Endothelial cell of umbilical vein (primary cell): Measurements from ENCODE around the gene FMN2. TPM values are rescaled to one million over a fixed set of nuclear protein-coding genes. Genes with fewer than 3 reads are reported as not detected.

Source experiments
- BruUV-seq: library from RNA; stranded (reverse); fragments of 400-500 nt; replicated peaks from 2 replicates; lab custom pipeline; 2021; lab: Mats Ljungman, UMichigan
- CTCF ChIA-PET: fragments of 300-600, 350-600 bp; sonication (Branson Sonifier 250); formaldehyde crosslinking; loops from one replicate; lab custom pipeline; 2021; ENCODE audit warnings: antibody characterized with exemption, inconsistent platforms; lab: Charles Lee
- POLR2A ChIA-PET: fragments of 300-600, 350-600 bp; sonication (Branson Sonifier 250); formaldehyde crosslinking; loops from one replicate; lab custom pipeline; 2021; ENCODE audit warnings: antibody characterized with exemption, inconsistent platforms; lab: Charles Lee
- DNase-seq: peaks from one replicate; pipeline ENCODE4 v3.0.0-alpha.2; 2011; ENCODE audit warnings: low read depth, low spot score
- FAIRE-seq: peaks from 2 replicates; lab custom pipeline; 2011; peaks lifted over from hg19 to GRCh38; lab: Jason Lieb, UNC
- H2AFZ ChIP-seq: 2 replicates; pipeline ENCODE4 v1.6.0; 2012; ENCODE audit warnings: low read depth, low read length, control low read depth, inconsistent platforms
- H3K27ac ChIP-seq: 2 replicates; pipeline ENCODE4 v1.5.1; 2011; ENCODE audit warnings: low read depth, mild to moderate bottlenecking, control low read depth, low read length, moderate library complexity; ENCODE audit not compliant: insufficient read depth
- H3K27me3 ChIP-seq, 2 experiments: 2 replicates each; pipeline versions ENCODE4 v1.6.0 to v1.6.1; 2011; ENCODE audit warnings: low read length in 2 of 2, mixed read lengths in 1 of 2; ENCODE audit not compliant: control insufficient read depth in 2 of 2, insufficient read depth in 2 of 2
- H3K36me3 ChIP-seq, 2 experiments: 2 replicates in 1 of 2; 3 replicates in 1 of 2; pipeline ENCODE4 v1.5.1; 2011; ENCODE audit warnings: low read length in 2 of 2, mild to moderate bottlenecking in 1 of 2, moderate library complexity in 1 of 2; ENCODE audit not compliant: control insufficient read depth in 2 of 2, insufficient read depth in 2 of 2; ENCODE audit errors: extremely low read depth in 1 of 2
- H3K4me1 ChIP-seq: 3 replicates; pipeline ENCODE4 v1.5.1; 2011; ENCODE audit warnings: mild to moderate bottlenecking, low read length; ENCODE audit not compliant: control insufficient read depth, insufficient read depth; ENCODE audit errors: extremely low read depth
- H3K4me2 ChIP-seq: 2 replicates; pipeline ENCODE4 v1.6.1; 2011; ENCODE audit warnings: low read length, control low read depth, mixed read lengths; ENCODE audit not compliant: insufficient read depth
- H3K4me3 ChIP-seq, 3 experiments: fragments of 200-600 bp in 1 of 3; sonication (generic), shearing (Covaris generic) in 1 of 3; replicated peaks in 1 of 3; 2 replicates each; pipeline ENCODE4 v1.5.1; 2011 to 2016; ENCODE audit warnings: control low read depth in 3 of 3, low read length in 3 of 3, mild to moderate bottlenecking in 2 of 3, inconsistent platforms in 1 of 3, low read depth in 1 of 3, moderate library complexity in 1 of 3; ENCODE audit not compliant: insufficient read depth in 1 of 3
- H3K79me2 ChIP-seq: 2 replicates; pipeline ENCODE4 v1.6.0; 2012; ENCODE audit warnings: low read length, inconsistent platforms; ENCODE audit not compliant: control insufficient read depth, insufficient read depth
- H3K9ac ChIP-seq: replicated peaks from 2 replicates; pipeline ENCODE3; 2011; ENCODE audit warnings: low read length, control low read depth; ENCODE audit not compliant: insufficient read depth; ENCODE audit errors: extremely low read depth
- H3K9me1 ChIP-seq: replicated peaks from 3 replicates; pipeline ENCODE4 v1.6.0; 2011; ENCODE audit warnings: mild to moderate bottlenecking, low read length; ENCODE audit not compliant: control insufficient read depth, insufficient read depth; ENCODE audit errors: extremely low read depth
- H3K9me3 ChIP-seq: replicated peaks from 2 replicates; pipeline ENCODE4 v1.5.1; 2012; ENCODE audit warnings: low read length, inconsistent platforms; ENCODE audit not compliant: control insufficient read depth, insufficient read depth
- H4K20me1 ChIP-seq: replicated peaks from 2 replicates; pipeline ENCODE3; 2011; ENCODE audit warnings: mild to moderate bottlenecking, low read length; ENCODE audit not compliant: control insufficient read depth, insufficient read depth; ENCODE audit errors: extremely low read depth
- EZH2 ChIP-seq: IDR thresholded peaks from 2 replicates; pipeline ENCODE4 v1.6.1; 2012; ENCODE audit warnings: borderline replicate concordance, low read depth, mild to moderate bottlenecking, moderate library complexity, low read length, inconsistent platforms; ENCODE audit not compliant: severe bottlenecking
- FOS ChIP-seq: IDR thresholded peaks from 2 replicates; pipeline ENCODE4 v1.6.1; 2011; ENCODE audit warnings: mild to moderate bottlenecking, low read length, moderate library complexity, borderline replicate concordance; ENCODE audit not compliant: insufficient read depth
- GATA2 ChIP-seq: IDR thresholded peaks from 2 replicates; pipeline ENCODE4 v1.7.0; 2011; ENCODE audit warnings: low read depth, mild to moderate bottlenecking, moderate library complexity, mixed read lengths, low read length; ENCODE audit not compliant: insufficient read length, insufficient read depth
- JUN ChIP-seq: IDR thresholded peaks from 2 replicates; pipeline ENCODE4 v1.6.1; 2011; ENCODE audit warnings: borderline replicate concordance, low read depth; ENCODE audit not compliant: insufficient read length, insufficient read depth
- MAX ChIP-seq: IDR thresholded peaks from 2 replicates; pipeline ENCODE4 v1.6.1; 2011; ENCODE audit not compliant: insufficient read depth, insufficient read length
- MYC ChIP-seq: IDR thresholded peaks from one replicate; pipeline ENCODE4 v1.6.1; 2011; ENCODE audit warnings: mild to moderate bottlenecking, low read depth, low read length
- POLR2A ChIP-seq: IDR thresholded peaks from 2 replicates; pipeline ENCODE4 v1.6.1; 2012; ENCODE audit warnings: low read depth, mild to moderate bottlenecking, control low read depth, low read length
- POLR2AphosphoS5 ChIP-seq: IDR thresholded peaks from 2 replicates; pipeline ENCODE4 v1.6.1; 2012; ENCODE audit warnings: low read depth, mild to moderate bottlenecking, control low read depth, low read length, moderate library complexity; ENCODE audit not compliant: insufficient read depth
- dilution Hi-C: fragments of 300-500 bp; cut with MboI; formaldehyde crosslinking; loops from one replicate; pipeline ENCODE4 v1.15.0; 2019; ENCODE audit warnings: low sequenced_read_pairs; ENCODE audit not compliant: extremely low pct_ligation_motif_present
- intact Hi-C: fragments of 100-400 bp; cut with micrococcal nuclease; formaldehyde crosslinking; loops from one replicate; pipeline ENCODE4 v1.10.0; 2022
- polyA plus RNA-seq, 4 experiments: library from polyadenylated mRNA; depleted of rRNA in 3 of 4; stranded (reverse) in 3 of 4; unstranded in 1 of 4; fragments of >200 nt; gene quantifications; 2 replicates each; pipeline versions ENCODE4 v1.2.1 to v1.2.3, GENCODE V29; 2011 to 2012; ENCODE audit warnings: missing spikeins in 1 of 4
- total RNA-seq: library from RNA; stranded (reverse); gene quantifications from 2 replicates; pipeline ENCODE4 v1.2.3, GENCODE V29; 2021

The FMN2 gene
- total and polyA plus RNA-seq, 2 donors (not counting 3 experiments of a cell fraction or from before 2014, with no cell fraction given): not detected

- H3K9ac ChIP-seq: no peak overlapping the region
- peak overlapping the region; percentile 47 for H3K4me2 ChIP-seq
- FAIRE-seq (peak; percentile 60), DNase-seq (peak; percentile 38)
- no TSS peak for BruUV-seq
- H4K20me1 ChIP-seq: no peaks in the 10 kb centered on the region
- H3K36me3 ChIP-seq: no peaks in the 10 kb centered on the region
- TF ChIP-seq EZH2 (no peak), MAX (no peak), POLR2A (no peak), JUN (no peak), MYC (no peak), FOS (no peak), GATA2 (no peak), POLR2AphosphoS5 (no peak)
- peaks cover 27 to 51% of the 10 kb centered on the region in 2 experiments for H3K27me3 ChIP-seq
- peaks cover 7% of the 10 kb centered on the region for H3K4me1 ChIP-seq
- ChIA-PET CTCF (interaction anchor here (0.9 to 1.3 kb wide), 2 partner anchors 57 to 65 kb away, joined by 3 to 7 read pairs; no protein-coding TSS in a partner anchor), POLR2A (no interaction called here)
- no peaks in the 10 kb centered on the region for H3K9me1 ChIP-seq
- H3K9me3 ChIP-seq: no peaks in the 10 kb centered on the region
- H3K27ac ChIP-seq: no peak overlapping the region
- dilution Hi-C loops: no loop called here
- peak overlapping the region; percentile 51 for H2AFZ ChIP-seq
- intact Hi-C loops: loop anchor here (2.0 kb wide), 1 partner anchor 62 kb away; no protein-coding TSS in a partner anchor
- no peaks in the 10 kb centered on the region for H3K79me2 ChIP-seq
- peak overlapping the region in 2 of 3 experiments; percentile 23 for H3K4me3 ChIP-seq
Observed at GRCh38 chr1:240092301-240093119, 827 bp downstream of the FMN2 start.
